ENCODE data around the gene TXLNG.

TXLNG gene

GRCh38 chrX:16870862-16871815 is 84.9 kb downstream of the TXLNG start:
- DNase-seq (ENCODE audit: low read depth in 2 of 2), result no peak

- no peak for DNase-seq (ENCODE audit: low read depth in 2 of 2)
These were observed 86.8 kb downstream of the TXLNG start for GRCh38 chrX:16873106-16873505.

- DNase-seq (ENCODE audit: low read depth in 2 of 2), result no peak
These were observed 88.3 kb downstream of the TXLNG start for GRCh38 chrX:16874458-16875095.

- no peak for DNase-seq (ENCODE audit: low read depth in 2 of 2)
These were observed 90.4 kb downstream of the TXLNG start for GRCh38 chrX:16876696-16877095.

- no peak for DNase-seq (ENCODE audit: low read depth in 2 of 2)
These were observed 95.9 kb downstream of the TXLNG start for GRCh38 chrX:16882169-16882568.

GRCh38 chrX:16882702-16883486 is 96.6 kb downstream of the TXLNG start:
- DNase-seq (ENCODE audit: low read depth in 2 of 2), result peak in 1 of 2 donors; percentile 35

- no peak for DNase-seq (ENCODE audit: low read depth in 2 of 2)
These were observed 97.2 kb downstream of the TXLNG start for GRCh38 chrX:16883487-16883804.

- no peak for DNase-seq (ENCODE audit: low read depth in 2 of 2)
These were observed 99.4 kb downstream of the TXLNG start for GRCh38 chrX:16885628-16886027.

- no peak for DNase-seq (ENCODE audit: low read depth in 2 of 2)
These were observed 106.5 kb downstream of the TXLNG start for GRCh38 chrX:16892504-16893362.
